HCT116 (cell line): ENCODE measurements around the gene THADA. TPM values are rescaled to one million over a fixed set of nuclear protein-coding genes. Genes with fewer than 3 reads are reported as not detected.

Experiments
- ATAC-seq: fragments of 200-7000 bp; cut with Tn5 transposase; 2 replicates; pipeline ENCODE4 v1.9.1; 2020; ENCODE audit warnings: mild to moderate bottlenecking, moderate library complexity
- BruUV-seq: library from RNA; stranded (reverse); fragments of 400-500 nt; replicated peaks from 2 replicates; lab custom pipeline; 2021; lab: Mats Ljungman, UMichigan
- CTCF ChIA-PET: fragments of 300-600 bp; sonication (Branson Sonifier 250); formaldehyde crosslinking; loops from one replicate; lab custom pipeline; 2021; ENCODE audit warnings: antibody characterized with exemption; lab: Charles Lee
- POLR2A ChIA-PET: fragments of 300-600, 350-600 bp; sonication (Branson Sonifier 250); formaldehyde crosslinking; loops from one replicate; lab custom pipeline; 2021; ENCODE audit warnings: antibody characterized with exemption; lab: Charles Lee
- RAD21 ChIA-PET, 2 experiments: fragments of 300-600 bp; sonication (Branson Sonifier 250); formaldehyde crosslinking; loops; one replicate each; lab custom pipeline; 2023; ENCODE audit warnings: low total read pairs in 2 of 2; ENCODE audit not compliant: uncharacterized antibody in 2 of 2, unreplicated experiment in 2 of 2, low non-redundant PET in 1 of 2; lab: Charles Lee
- DNase-seq: peaks from one replicate; pipeline ENCODE4 v3.0.0-alpha.2; 2010; ENCODE audit warnings: low read depth, low spot score
- H2AFZ ChIP-seq: fragments of 200-600 bp; shearing (Covaris generic), sonication (generic); 2 replicates; pipeline ENCODE4 v1.6.1; 2017; ENCODE audit warnings: low read depth, mixed run types, mixed read lengths, antibody characterized with exemption, low read length; ENCODE audit not compliant: poor library complexity, severe bottlenecking
- H3K27ac ChIP-seq: 2 replicates; pipeline ENCODE4 v1.5.1; 2012; ENCODE audit warnings: low read depth, low read length
- H3K27me3 ChIP-seq: fragments of 200-600 bp; sonication (generic); 2 replicates; pipeline ENCODE4 v1.6.1; 2016; ENCODE audit warnings: mixed run types, low read length, mixed read lengths; ENCODE audit not compliant: insufficient read depth
- H3K36me3 ChIP-seq, 2 experiments: fragments of 200-500 bp in 1 of 2; fragments of 200-600 bp in 1 of 2; sonication (Bioruptor generic) in 1 of 2; sonication (generic) in 1 of 2; 2 replicates each; pipeline versions ENCODE4 v1.5.1 to v1.6.1; 2014 to 2016; ENCODE audit warnings: low read length in 2 of 2, inconsistent platforms in 1 of 2, mixed read lengths in 1 of 2, mixed run types in 1 of 2; ENCODE audit not compliant: insufficient read depth in 2 of 2, control insufficient read depth in 1 of 2
- H3K4me1 ChIP-seq, 2 experiments: fragments of 200-600 bp in 1 of 2; sonication (generic) in 1 of 2; 2 replicates each; pipeline versions ENCODE4 v1.5.1 to v1.6.1; 2012 to 2017; ENCODE audit warnings: low read length in 2 of 2, inconsistent platforms in 1 of 2, mild to moderate bottlenecking in 1 of 2, mixed read lengths in 1 of 2, mixed run types in 1 of 2, moderate library complexity in 1 of 2; ENCODE audit not compliant: insufficient read depth in 2 of 2, control insufficient read depth in 1 of 2
- H3K4me2 ChIP-seq: fragments of 200-600 bp; sonication (generic); 2 replicates; pipeline ENCODE4 v1.6.1; 2017; ENCODE audit warnings: mixed run types, low read length, mixed read lengths
- H3K4me3 ChIP-seq, 2 experiments: fragments of 200-600 bp in 1 of 2; sonication (generic) in 1 of 2; replicated peaks in 1 of 2; 2 replicates each; pipeline ENCODE4 v1.5.1; 2011 to 2016; ENCODE audit warnings: low read length in 2 of 2, control low read depth in 1 of 2, low read depth in 1 of 2, mild to moderate bottlenecking in 1 of 2, mixed read lengths in 1 of 2, mixed run types in 1 of 2
- H3K79me2 ChIP-seq: fragments of 200-600 bp; sonication (generic); 2 replicates; pipeline ENCODE4 v1.6.1; 2017; ENCODE audit warnings: mild to moderate bottlenecking, mixed run types, low read length, moderate library complexity, mixed read lengths; ENCODE audit not compliant: insufficient read depth
- H3K9ac ChIP-seq: fragments of 200-600 bp; sonication (generic); 2 replicates; pipeline ENCODE4 v1.6.1; 2016; ENCODE audit warnings: low read length, mixed read lengths
- H3K9me2 ChIP-seq: fragments of 200-600 bp; sonication (generic), shearing (Covaris generic); 2 replicates; pipeline ENCODE4 v1.6.1; 2017; ENCODE audit warnings: mixed run types, mild to moderate bottlenecking, moderate library complexity; ENCODE audit not compliant: insufficient read depth
- H3K9me3 ChIP-seq, 2 experiments: fragments of 200-500 bp in 1 of 2; fragments of 200-600 bp in 1 of 2; sonication (Bioruptor generic) in 1 of 2; sonication (generic) in 1 of 2; 2 replicates each; pipeline ENCODE4 v1.6.1; 2014 to 2017; ENCODE audit warnings: low read length in 2 of 2, mixed read lengths in 2 of 2, inconsistent platforms in 1 of 2, low read depth in 1 of 2, mild to moderate bottlenecking in 1 of 2, mixed run types in 1 of 2, moderate library complexity in 1 of 2; ENCODE audit not compliant: control insufficient read depth in 1 of 2, insufficient read depth in 1 of 2
- H4K20me1 ChIP-seq: fragments of 200-600 bp; sonication (generic), shearing (Covaris generic); 2 replicates; pipeline ENCODE4 v1.6.1; 2017; ENCODE audit warnings: mixed run types, mild to moderate bottlenecking, moderate library complexity; ENCODE audit not compliant: insufficient read depth
- CBX3 ChIP-seq: IDR thresholded peaks from 2 replicates; pipeline ENCODE4 v1.6.1; 2012; ENCODE audit warnings: low read depth
- CEBPB ChIP-seq: IDR thresholded peaks from 2 replicates; pipeline ENCODE4 v1.6.1; 2012; ENCODE audit warnings: low read depth
- CTCF ChIP-seq, 3 experiments: fragments of 200-600 bp in 1 of 3; sonication (generic) in 1 of 3; IDR thresholded peaks in 2 of 3; conservative IDR thresholded peaks in 1 of 3; 2 replicates each; pipeline ENCODE4 v1.5.1; 2012 to 2017; ENCODE audit warnings: low read depth in 2 of 3, low read length in 2 of 3, antibody characterized with exemption in 1 of 3, borderline replicate concordance in 1 of 3, control low read depth in 1 of 3, mild to moderate bottlenecking in 1 of 3, mixed read lengths in 1 of 3, mixed run types in 1 of 3, moderate library complexity in 1 of 3; ENCODE audit not compliant: insufficient read depth in 1 of 3
- ELF1 ChIP-seq: IDR thresholded peaks from 2 replicates; pipeline ENCODE4 v1.6.1; 2012; ENCODE audit warnings: low read depth, borderline replicate concordance
- EZH2phosphoT487 ChIP-seq: fragments of 200-600 bp; IDR thresholded peaks from 2 replicates; pipeline ENCODE4 v1.6.1; 2018; ENCODE audit warnings: antibody characterized with exemption, borderline replicate concordance
- FOSL1 ChIP-seq: IDR thresholded peaks from 2 replicates; pipeline ENCODE4 v1.6.1; 2012; ENCODE audit warnings: low read depth
- JUND ChIP-seq: IDR thresholded peaks from 2 replicates; pipeline ENCODE4 v1.6.1; 2012
- MAX ChIP-seq: IDR thresholded peaks from 2 replicates; pipeline ENCODE4 v1.6.1; 2012
- POLR2A ChIP-seq: IDR thresholded peaks from 2 replicates; pipeline ENCODE4 v1.7.0; 2011; ENCODE audit warnings: borderline replicate concordance; ENCODE audit not compliant: insufficient read depth, insufficient read length; ENCODE audit errors: extremely low read depth
- POLR2AphosphoS5 ChIP-seq: IDR thresholded peaks from 2 replicates; pipeline ENCODE4 v1.6.1; 2011; ENCODE audit warnings: mild to moderate bottlenecking, low read depth, low read length, moderate library complexity
- RAD21 ChIP-seq: IDR thresholded peaks from 2 replicates; pipeline ENCODE4 v1.6.1; 2012; ENCODE audit warnings: low read depth, mild to moderate bottlenecking
- REST ChIP-seq: IDR thresholded peaks from 2 replicates; pipeline ENCODE4 v1.6.1; 2012; ENCODE audit warnings: low read depth
- SRF ChIP-seq: IDR thresholded peaks from 2 replicates; pipeline ENCODE4 v1.6.1; 2012; ENCODE audit warnings: low read depth
- TCF7L2 ChIP-seq: IDR thresholded peaks from 2 replicates; pipeline ENCODE4 v1.7.0; 2011; ENCODE audit warnings: borderline replicate concordance, inconsistent platforms; ENCODE audit not compliant: insufficient read depth, insufficient read length; ENCODE audit errors: extremely low read depth
- YY1 ChIP-seq: IDR thresholded peaks from 2 replicates; pipeline ENCODE4 v1.6.1; 2011; ENCODE audit warnings: low read length, low read depth, moderate library complexity, mild to moderate bottlenecking; ENCODE audit not compliant: insufficient replicate concordance; ENCODE audit errors: extremely low read depth
- ZBTB33 ChIP-seq: IDR thresholded peaks from 2 replicates; pipeline ENCODE4 v1.6.1; 2011; ENCODE audit warnings: mild to moderate bottlenecking, low read length, moderate library complexity; ENCODE audit not compliant: insufficient replicate concordance; ENCODE audit errors: extremely low read depth
- ZFX ChIP-seq: fragments of 450-650 bp; IDR thresholded peaks from 2 replicates; pipeline ENCODE4 v1.6.1; 2017
- intact Hi-C: fragments of 100-400 bp; cut with micrococcal nuclease; formaldehyde crosslinking; loops from 2 replicates; pipeline ENCODE4 v1.10.0; 2022
- total RNA-seq: library from RNA; stranded (reverse); gene quantifications from one replicate; pipeline ENCODE4 v1.2.1, GENCODE V29; 2021; ENCODE audit not compliant: unreplicated experiment

The THADA gene
- total RNA-seq, 1 experiment from 2014 or later = 30.7 TPM

- RAD21 ChIA-PET = no interaction called here
- Histone ChIP-seq H3K36me3 (no peaks in the 10 kb centered on the region), H3K9me2 (no peaks in the 10 kb centered on the region), H3K27me3 (no peaks in the 10 kb centered on the region), H4K20me1 (no peaks in the 10 kb centered on the region), H3K4me1 (peaks cover 19 to 26% of the 10 kb centered on the region in 2 experiments), H3K4me2 (no peak overlapping the region), H2AFZ (no peak overlapping the region), H3K4me3 (no peak overlapping the region), H3K79me2 (no peaks in the 10 kb centered on the region), H3K27ac (no peak overlapping the region), H3K9me3 (no peaks in the 10 kb centered on the region), H3K9ac (no peak overlapping the region)
- no peak for ATAC-seq
- CTCF ChIA-PET = interaction anchor here (1.4 kb wide), 1 partner anchor 25 kb away, joined by 3 read pairs; no protein-coding TSS in a partner anchor
- intact Hi-C loops = no loop called here
- TF ChIP-seq JUND (no peak), FOSL1 (no peak), CTCF (IDR thresholded peaks at IDR 0.05 in 2 of 3, conservative IDR thresholded peaks at IDR 0.05 in 1 of 3; ENCODE audit: borderline replicate concordance in 1 of 3, insufficient read depth in 1 of 3, low read depth in 2 of 3, low read length in 2 of 3) (no peak), CBX3 (no peak), MAX (no peak), TCF7L2 (no peak), CEBPB (no peak), ZFX (no peak), POLR2A (no peak), SRF (no peak), REST (no peak), POLR2AphosphoS5 (no peak), RAD21 (no peak), YY1 (no peak), ZBTB33 (no peak), ELF1 (no peak), EZH2phosphoT487 (no peak)
- POLR2A ChIA-PET = interaction anchor here (1.5 kb wide), 1 partner anchor 28 kb away, joined by 3 read pairs; the partner anchor contains the start of gene ZFP36L2
- DNase-seq = no peak
- no TSS peak for BruUV-seq
These were observed 341.5 kb downstream of the THADA start for GRCh38 chr2:43254331-43254730.
